ENCODE results near the gene MAP3K19.

- no peak for TF ChIP-seq PRDM1 (tag by site-specific recombination; IDR thresholded peaks at IDR 0.05)
- no peak for TF ChIP-seq ZNF571 (tag by site-specific recombination; IDR thresholded peaks at IDR 0.05)
- no peak for TF ChIP-seq CTCF (tag by site-specific recombination; IDR thresholded peaks at IDR 0.05)
- TF ChIP-seq ZNF274 (IDR thresholded peaks at IDR 0.05; ENCODE audit: low read length): no peak
- no peak for TF ChIP-seq ZNF274 (tag by site-specific recombination; IDR thresholded peaks at IDR 0.05; ENCODE audit: borderline replicate concordance)
- TF ChIP-seq EGR2 (tag by site-specific recombination; IDR thresholded peaks at IDR 0.05; ENCODE audit: low read depth): no peak
- no peak for TF ChIP-seq ZNF423 (tag by site-specific recombination; IDR thresholded peaks at IDR 0.05)
- no peak for TF ChIP-seq ZNF433 (tag by site-specific recombination; IDR thresholded peaks at IDR 0.05; ENCODE audit: low read depth)
- TF ChIP-seq RBAK (tag by site-specific recombination; IDR thresholded peaks at IDR 0.05): no peak
- no peak for TF ChIP-seq PRDM4 (tag by site-specific recombination; IDR thresholded peaks at IDR 0.05)
- TF ChIP-seq PBX3 (CRISPR knock-in tag; IDR thresholded peaks at IDR 0.05): no peak
- no peak for TF ChIP-seq ZNF768 (tag by site-specific recombination; IDR thresholded peaks at IDR 0.05)
- TF ChIP-seq KLF16 (tag by site-specific recombination; IDR thresholded peaks at IDR 0.05): no peak
- no peak for TF ChIP-seq ATF2 (tag by site-specific recombination; IDR thresholded peaks at IDR 0.05; ENCODE audit: low read depth)
These were observed 17.6 kb downstream of the MAP3K19 start for GRCh38 chr2:135029481-135030134.

All from HEK293 (cell line).